Lung (tissue), 12 donors: ENCODE measurements around the gene PLXNA2. TPM values are rescaled to one million over a fixed set of nuclear protein-coding genes. Genes with fewer than 3 reads are reported as not detected.
A peak's percentile ranks its signal among the peaks of the same experiment; 100 is the strongest.

Experiments
- ATAC-seq: fragments of 200-7000 bp; cut with Tn5 transposase; one replicate; pipeline ENCODE4 v1.9.1; 2020; ENCODE audit warnings: moderate number of reproducible peaks; ENCODE audit not compliant: insufficient read depth, low FRiP score
- DNase-seq, 3 donors: peaks; one replicate each; pipeline ENCODE4 v3.0.0-alpha.2; 2013 to 2017
- H3K27ac ChIP-seq, 2 donors: one replicate each; pipeline ENCODE4 v1.5.1; 2013; ENCODE audit warnings: mild to moderate bottlenecking in 2 of 2, moderate library complexity in 2 of 2, control low read depth in 1 of 2, inconsistent platforms in 1 of 2, low read depth in 1 of 2, low read length in 1 of 2
- H3K27me3 ChIP-seq, 3 donors: one replicate each; pipeline ENCODE4 v1.5.1; 2013; ENCODE audit warnings: low read length in 2 of 3; ENCODE audit not compliant: control insufficient read depth in 3 of 3, insufficient read depth in 3 of 3
- H3K36me3 ChIP-seq, 4 donors: one replicate each; pipeline ENCODE4 v1.5.1; 2013; ENCODE audit warnings: low read length in 4 of 4, mild to moderate bottlenecking in 1 of 4, moderate library complexity in 1 of 4; ENCODE audit not compliant: control insufficient read depth in 4 of 4, insufficient read depth in 4 of 4
- H3K4me1 ChIP-seq, 5 donors: one replicate each; pipeline ENCODE4 v1.5.1; 2013; ENCODE audit warnings: low read length in 5 of 5, mild to moderate bottlenecking in 2 of 5, moderate library complexity in 1 of 5; ENCODE audit not compliant: control insufficient read depth in 5 of 5, insufficient read depth in 5 of 5
- H3K4me3 ChIP-seq: one replicate; pipeline ENCODE4 v1.5.1; 2013; ENCODE audit warnings: mild to moderate bottlenecking, control low read depth, moderate library complexity
- H3K9ac ChIP-seq, 2 donors: one replicate each; pipeline ENCODE4 v1.5.1; 2013; ENCODE audit warnings: low read length in 2 of 2, control low read depth in 1 of 2; ENCODE audit not compliant: insufficient read depth in 1 of 2
- H3K9me3 ChIP-seq, 4 donors: one replicate each; pipeline ENCODE4 v1.5.1; 2013; ENCODE audit warnings: low read length in 3 of 4, mild to moderate bottlenecking in 1 of 4, moderate library complexity in 1 of 4; ENCODE audit not compliant: control insufficient read depth in 4 of 4, insufficient read depth in 3 of 4
- CTCF ChIP-seq: IDR thresholded peaks from 2 replicates; pipeline ENCODE4 v1.5.1; 2012; ENCODE audit warnings: mild to moderate bottlenecking; ENCODE audit errors: control extremely low read depth, extremely low read depth
- WGBS, 2 donors: extraction: QIAGEN DNeasy Blood & Tissue Kit; methylation state at CpG; one replicate each; pipeline ENCODE4 v1.1.7; 2013; 5-methylcytosine and 5-hydroxymethylcytosine counted together
- polyA plus RNA-seq, 2 donors: library from polyadenylated mRNA; stranded (reverse); fragments of 200-250 nt; gene quantifications; one replicate each; pipeline ENCODE4 v1.2.1, GENCODE V29; 2013
- total RNA-seq, 2 donors: library from RNA; depleted of rRNA in 1 of 2; stranded (reverse); fragments of >200 nt in 1 of 2; gene quantifications; one replicate each; pipeline ENCODE4 v1.2.1, GENCODE V29; 2014 to 2021
- donor health status: control.
- donor health status: control.
- donor health status: Bipolar disorder and iron deficiency.
- donor health status: healthy.
- donor health status: DM: yes; HTN: yes; CAD: no.

Gene PLXNA2
- total and polyA plus RNA-seq, 4 donors: 13.2 to 118 (median 32.6) TPM

- H3K36me3 ChIP-seq: peaks cover 0 to 2% (median 0%) of the 10 kb centered on the region in 4 donors
- 63 to 68% methylated on average over 6 of the region's 6 CpGs for WGBS, 2 donors
- no peak overlapping the region for H3K9ac ChIP-seq
- H3K4me3 ChIP-seq: no peak overlapping the region
- peak overlapping the region in 1 of 2 donors; percentile 11 for H3K27ac ChIP-seq
- no peaks in the 10 kb centered on the region for H3K9me3 ChIP-seq
- no peaks in the 10 kb centered on the region for H3K27me3 ChIP-seq
- no peak for TF ChIP-seq CTCF
- peaks cover 5 to 33% (median 28%) of the 10 kb centered on the region in 5 donors for H3K4me1 ChIP-seq
- DNase-seq: no peak
- no peak for ATAC-seq
These were observed 69.3 kb downstream of the PLXNA2 start for GRCh38 chr1:208174731-208175507.

- ATAC-seq: no peak
These were observed 70.0 kb downstream of the PLXNA2 start for GRCh38 chr1:208174200-208174599.

GRCh38 chr1:208173749-208174148 lies 70.4 kb downstream of the PLXNA2 start:
- peak overlapping the region in 1 of 2 donors; percentile 6 for H3K27ac ChIP-seq
- H3K9me3 ChIP-seq: no peaks in the 10 kb centered on the region
- no peak for DNase-seq
- H3K9ac ChIP-seq: no peak overlapping the region
- no peak for TF ChIP-seq CTCF
- 90 to 92% methylated on average over 6 of the region's 6 CpGs for WGBS, 2 donors
- peaks cover 0 to 4% (median 0%) of the 10 kb centered on the region in 4 donors for H3K36me3 ChIP-seq
- no peaks in the 10 kb centered on the region for H3K27me3 ChIP-seq
- H3K4me3 ChIP-seq: no peak overlapping the region
- no peak for ATAC-seq
- H3K4me1 ChIP-seq: peaks cover 0 to 25% (median 17%) of the 10 kb centered on the region in 5 donors

More at GRCh38 chr1:208174200-208174599, 70.0 kb downstream of the PLXNA2 start:
- Histone ChIP-seq H3K4me1 (peaks cover 2 to 26% (median 21%) of the 10 kb centered on the region in 5 donors), H3K9me3 (no peaks in the 10 kb centered on the region), H3K27ac (no peak overlapping the region), H3K27me3 (no peaks in the 10 kb centered on the region), H3K36me3 (peaks cover 0 to 4% (median 0%) of the 10 kb centered on the region in 4 donors), H3K9ac (no peak overlapping the region), H3K4me3 (no peak overlapping the region)
- no peak for DNase-seq
- TF ChIP-seq CTCF: no peak
- 80 to 91% methylated on average over 5 of the region's 5 CpGs for WGBS, 2 donors
